B cell (primary cell): ENCODE results near the gene HOOK2.

Source experiments
- EZH2 ChIP-seq: IDR thresholded peaks from 2 replicates; pipeline ENCODE4 v1.6.1; 2012; ENCODE audit warnings: borderline replicate concordance, low read depth, mild to moderate bottlenecking, moderate library complexity, low read length; ENCODE audit not compliant: insufficient read depth, poor library complexity, severe bottlenecking
- TF ChIP-seq, protein P1 (sequence below): fragments of 200-600 bp; IDR thresholded peaks from one replicate; pipeline ENCODE4 v1.8.0; 2022; ENCODE audit warnings: antibody characterized with exemption, mild to moderate bottlenecking

DNA sequence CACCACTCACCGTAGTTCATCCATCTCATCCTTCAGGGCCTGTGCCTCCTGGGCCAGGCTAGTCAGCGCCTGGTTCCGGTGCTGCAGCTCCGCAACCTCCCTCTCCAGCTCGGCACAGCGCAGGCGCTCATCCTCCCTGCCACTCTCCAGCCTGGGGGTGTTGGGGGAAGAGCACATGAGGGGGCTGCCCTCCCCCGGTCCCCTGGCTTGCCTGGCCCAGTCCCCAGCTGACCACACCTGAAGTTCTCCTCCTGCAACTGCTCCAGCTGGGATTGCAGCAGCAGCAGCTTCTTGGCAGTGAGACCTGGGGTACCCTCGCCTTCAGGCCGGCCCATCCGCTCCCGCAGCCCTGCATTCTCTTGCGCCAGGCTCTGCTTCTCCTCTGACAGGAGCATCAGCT is 4.4 kb downstream of the HOOK2 start:
- no peak for TF ChIP-seq EZH2
- TF ChIP-seq, protein P1, sequence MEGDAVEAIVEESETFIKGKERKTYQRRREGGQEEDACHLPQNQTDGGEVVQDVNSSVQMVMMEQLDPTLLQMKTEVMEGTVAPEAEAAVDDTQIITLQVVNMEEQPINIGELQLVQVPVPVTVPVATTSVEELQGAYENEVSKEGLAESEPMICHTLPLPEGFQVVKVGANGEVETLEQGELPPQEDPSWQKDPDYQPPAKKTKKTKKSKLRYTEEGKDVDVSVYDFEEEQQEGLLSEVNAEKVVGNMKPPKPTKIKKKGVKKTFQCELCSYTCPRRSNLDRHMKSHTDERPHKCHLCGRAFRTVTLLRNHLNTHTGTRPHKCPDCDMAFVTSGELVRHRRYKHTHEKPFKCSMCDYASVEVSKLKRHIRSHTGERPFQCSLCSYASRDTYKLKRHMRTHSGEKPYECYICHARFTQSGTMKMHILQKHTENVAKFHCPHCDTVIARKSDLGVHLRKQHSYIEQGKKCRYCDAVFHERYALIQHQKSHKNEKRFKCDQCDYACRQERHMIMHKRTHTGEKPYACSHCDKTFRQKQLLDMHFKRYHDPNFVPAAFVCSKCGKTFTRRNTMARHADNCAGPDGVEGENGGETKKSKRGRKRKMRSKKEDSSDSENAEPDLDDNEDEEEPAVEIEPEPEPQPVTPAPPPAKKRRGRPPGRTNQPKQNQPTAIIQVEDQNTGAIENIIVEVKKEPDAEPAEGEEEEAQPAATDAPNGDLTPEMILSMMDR, result no peak
